ENCODE data around the gene NOL6.
"Not testable (repeated sequence)": the region's sequence is repeated elsewhere in the genome, so short reads cannot be mapped to it uniquely, and the experiment has no call there.

The NOL6 gene

GRCh38 chr9:33431420-33431819, 42.3 kb downstream of the NOL6 start:
- DNase-seq = no peak

- DNase-seq = no peak
These were observed 42.8 kb downstream of the NOL6 start for GRCh38 chr9:33430942-33431341.

GRCh38 chr9:33429256-33429985, 44.3 kb downstream of the NOL6 start:
- no peak for DNase-seq

GRCh38 chr9:33426843-33427293, 46.9 kb downstream of the NOL6 start:
- peak; percentile 26 for DNase-seq

GRCh38 chr9:33425128-33425533, 48.6 kb downstream of the NOL6 start:
- no peak for DNase-seq

- DNase-seq = not testable (repeated sequence)
These were observed 49.2 kb downstream of the NOL6 start for GRCh38 chr9:33424492-33424891.

- not testable (repeated sequence) for DNase-seq
These were observed 49.7 kb downstream of the NOL6 start for GRCh38 chr9:33424043-33424442.

GRCh38 chr9:33419708-33420303, 53.9 kb downstream of the NOL6 start:
- DNase-seq = no peak

- no peak for DNase-seq
These were observed 55.6 kb downstream of the NOL6 start for GRCh38 chr9:33418090-33418489.

- peak; percentile 30 for DNase-seq
These were observed 56.7 kb downstream of the NOL6 start for GRCh38 chr9:33416996-33417395.

GRCh38 chr9:33415501-33416038, 58.2 kb downstream of the NOL6 start:
- DNase-seq = peak; percentile 89

- DNase-seq = no peak
These were observed 58.7 kb downstream of the NOL6 start for GRCh38 chr9:33414889-33415500.

GRCh38 chr9:33414268-33414667, 59.5 kb downstream of the NOL6 start:
- DNase-seq = no peak
